ENCODE measurements around the gene PCP2. TPM values are rescaled to one million over a fixed set of nuclear protein-coding genes. Genes with fewer than 3 reads are reported as not detected.

The PCP2 gene
- total and polyA plus RNA-seq, 2 of the 8 experiments (the other 6 are each of a cell fraction or from before 2014, with no cell fraction given), result not detected

DNA sequence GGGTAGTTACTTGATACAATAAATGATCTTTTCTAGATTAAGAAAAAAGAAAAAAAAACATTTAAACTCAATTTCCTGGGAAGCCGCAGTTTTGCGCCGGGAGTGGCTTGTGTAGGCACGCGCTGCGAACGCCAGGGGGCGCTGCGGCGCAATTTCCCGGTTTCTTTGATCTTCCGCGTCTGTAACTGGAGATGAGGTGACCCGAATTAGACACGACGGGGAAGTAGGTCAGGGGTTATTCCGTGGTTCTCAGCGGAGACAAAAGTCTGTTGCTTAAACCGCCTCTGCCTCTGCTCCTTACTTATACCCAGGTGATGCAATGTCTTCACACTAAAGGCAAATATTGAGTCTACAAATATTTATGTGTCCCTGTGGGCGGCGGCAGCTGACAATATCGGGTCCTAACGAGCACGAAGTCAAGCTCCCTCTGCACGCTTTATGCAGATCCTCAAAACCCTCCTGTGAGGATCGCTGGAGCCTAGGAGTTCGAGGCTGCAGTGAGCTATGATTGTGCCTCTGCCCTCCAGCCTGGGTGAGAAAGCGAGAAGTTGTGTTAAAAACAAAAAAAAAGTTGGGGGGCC lies 18.6 kb upstream of the PCP2 start (continued):
- TF ChIP-seq TAF7 (optimal IDR thresholded peaks at IDR 0.05; ENCODE audit: borderline replicate concordance, low read depth, low read length) (peak; percentile 34), ASH2L (IDR thresholded peaks at IDR 0.05; ENCODE audit: low read length) (peak; percentile 82), MAFK (IDR thresholded peaks at IDR 0.05; ENCODE audit: low read depth, low read length) (no peak), RBBP5 (IDR thresholded peaks at IDR 0.05; ENCODE audit: borderline replicate concordance, low read depth, low read length) (peak; percentile 64; the same call in 1 of the 2 replicates), CEBPB (IDR thresholded peaks at IDR 0.05; ENCODE audit: low read depth, low read length) (peak; percentile 78), TEAD4 (IDR thresholded peaks at IDR 0.05; ENCODE audit: low read depth, low read length) (peak; percentile 54; the same call in 1 of the 2 replicates), KDM1A (IDR thresholded peaks at IDR 0.05; ENCODE audit: borderline replicate concordance, low read length) (no peak), YY1 (IDR thresholded peaks at IDR 0.05; ENCODE audit: low read depth, low read length) (0 out of 2 replicates have a peak, but pooled peaks have one; percentile 5), JUND (IDR thresholded peaks at IDR 0.05; ENCODE audit: low read length) (peak; percentile 37; the same call in 1 of the 2 replicates), POLR2AphosphoS5 (IDR thresholded peaks at IDR 0.05; ENCODE audit: low read depth, low read length) (peak; percentile 21; the same call in 1 of the 2 replicates), CREB1 (IDR thresholded peaks at IDR 0.05) (peak; percentile 72)
- TF ChIP-seq, protein P1, sequence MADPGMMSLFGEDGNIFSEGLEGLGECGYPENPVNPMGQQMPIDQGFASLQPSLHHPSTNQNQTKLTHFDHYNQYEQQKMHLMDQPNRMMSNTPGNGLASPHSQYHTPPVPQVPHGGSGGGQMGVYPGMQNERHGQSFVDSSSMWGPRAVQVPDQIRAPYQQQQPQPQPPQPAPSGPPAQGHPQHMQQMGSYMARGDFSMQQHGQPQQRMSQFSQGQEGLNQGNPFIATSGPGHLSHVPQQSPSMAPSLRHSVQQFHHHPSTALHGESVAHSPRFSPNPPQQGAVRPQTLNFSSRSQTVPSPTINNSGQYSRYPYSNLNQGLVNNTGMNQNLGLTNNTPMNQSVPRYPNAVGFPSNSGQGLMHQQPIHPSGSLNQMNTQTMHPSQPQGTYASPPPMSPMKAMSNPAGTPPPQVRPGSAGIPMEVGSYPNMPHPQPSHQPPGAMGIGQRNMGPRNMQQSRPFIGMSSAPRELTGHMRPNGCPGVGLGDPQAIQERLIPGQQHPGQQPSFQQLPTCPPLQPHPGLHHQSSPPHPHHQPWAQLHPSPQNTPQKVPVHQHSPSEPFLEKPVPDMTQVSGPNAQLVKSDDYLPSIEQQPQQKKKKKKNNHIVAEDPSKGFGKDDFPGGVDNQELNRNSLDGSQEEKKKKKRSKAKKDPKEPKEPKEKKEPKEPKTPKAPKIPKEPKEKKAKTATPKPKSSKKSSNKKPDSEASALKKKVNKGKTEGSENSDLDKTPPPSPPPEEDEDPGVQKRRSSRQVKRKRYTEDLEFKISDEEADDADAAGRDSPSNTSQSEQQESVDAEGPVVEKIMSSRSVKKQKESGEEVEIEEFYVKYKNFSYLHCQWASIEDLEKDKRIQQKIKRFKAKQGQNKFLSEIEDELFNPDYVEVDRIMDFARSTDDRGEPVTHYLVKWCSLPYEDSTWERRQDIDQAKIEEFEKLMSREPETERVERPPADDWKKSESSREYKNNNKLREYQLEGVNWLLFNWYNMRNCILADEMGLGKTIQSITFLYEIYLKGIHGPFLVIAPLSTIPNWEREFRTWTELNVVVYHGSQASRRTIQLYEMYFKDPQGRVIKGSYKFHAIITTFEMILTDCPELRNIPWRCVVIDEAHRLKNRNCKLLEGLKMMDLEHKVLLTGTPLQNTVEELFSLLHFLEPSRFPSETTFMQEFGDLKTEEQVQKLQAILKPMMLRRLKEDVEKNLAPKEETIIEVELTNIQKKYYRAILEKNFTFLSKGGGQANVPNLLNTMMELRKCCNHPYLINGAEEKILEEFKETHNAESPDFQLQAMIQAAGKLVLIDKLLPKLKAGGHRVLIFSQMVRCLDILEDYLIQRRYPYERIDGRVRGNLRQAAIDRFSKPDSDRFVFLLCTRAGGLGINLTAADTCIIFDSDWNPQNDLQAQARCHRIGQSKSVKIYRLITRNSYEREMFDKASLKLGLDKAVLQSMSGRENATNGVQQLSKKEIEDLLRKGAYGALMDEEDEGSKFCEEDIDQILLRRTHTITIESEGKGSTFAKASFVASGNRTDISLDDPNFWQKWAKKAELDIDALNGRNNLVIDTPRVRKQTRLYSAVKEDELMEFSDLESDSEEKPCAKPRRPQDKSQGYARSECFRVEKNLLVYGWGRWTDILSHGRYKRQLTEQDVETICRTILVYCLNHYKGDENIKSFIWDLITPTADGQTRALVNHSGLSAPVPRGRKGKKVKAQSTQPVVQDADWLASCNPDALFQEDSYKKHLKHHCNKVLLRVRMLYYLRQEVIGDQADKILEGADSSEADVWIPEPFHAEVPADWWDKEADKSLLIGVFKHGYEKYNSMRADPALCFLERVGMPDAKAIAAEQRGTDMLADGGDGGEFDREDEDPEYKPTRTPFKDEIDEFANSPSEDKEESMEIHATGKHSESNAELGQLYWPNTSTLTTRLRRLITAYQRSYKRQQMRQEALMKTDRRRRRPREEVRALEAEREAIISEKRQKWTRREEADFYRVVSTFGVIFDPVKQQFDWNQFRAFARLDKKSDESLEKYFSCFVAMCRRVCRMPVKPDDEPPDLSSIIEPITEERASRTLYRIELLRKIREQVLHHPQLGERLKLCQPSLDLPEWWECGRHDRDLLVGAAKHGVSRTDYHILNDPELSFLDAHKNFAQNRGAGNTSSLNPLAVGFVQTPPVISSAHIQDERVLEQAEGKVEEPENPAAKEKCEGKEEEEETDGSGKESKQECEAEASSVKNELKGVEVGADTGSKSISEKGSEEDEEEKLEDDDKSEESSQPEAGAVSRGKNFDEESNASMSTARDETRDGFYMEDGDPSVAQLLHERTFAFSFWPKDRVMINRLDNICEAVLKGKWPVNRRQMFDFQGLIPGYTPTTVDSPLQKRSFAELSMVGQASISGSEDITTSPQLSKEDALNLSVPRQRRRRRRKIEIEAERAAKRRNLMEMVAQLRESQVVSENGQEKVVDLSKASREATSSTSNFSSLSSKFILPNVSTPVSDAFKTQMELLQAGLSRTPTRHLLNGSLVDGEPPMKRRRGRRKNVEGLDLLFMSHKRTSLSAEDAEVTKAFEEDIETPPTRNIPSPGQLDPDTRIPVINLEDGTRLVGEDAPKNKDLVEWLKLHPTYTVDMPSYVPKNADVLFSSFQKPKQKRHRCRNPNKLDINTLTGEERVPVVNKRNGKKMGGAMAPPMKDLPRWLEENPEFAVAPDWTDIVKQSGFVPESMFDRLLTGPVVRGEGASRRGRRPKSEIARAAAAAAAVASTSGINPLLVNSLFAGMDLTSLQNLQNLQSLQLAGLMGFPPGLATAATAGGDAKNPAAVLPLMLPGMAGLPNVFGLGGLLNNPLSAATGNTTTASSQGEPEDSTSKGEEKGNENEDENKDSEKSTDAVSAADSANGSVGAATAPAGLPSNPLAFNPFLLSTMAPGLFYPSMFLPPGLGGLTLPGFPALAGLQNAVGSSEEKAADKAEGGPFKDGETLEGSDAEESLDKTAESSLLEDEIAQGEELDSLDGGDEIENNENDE (IDR thresholded peaks at IDR 0.05; ENCODE audit: insufficient replicate concordance, low read length), result peak; percentile 53
